ENCODE results near the gene KDM4B.

Gene KDM4B

GRCh38 chr19:5092481-5092843, 123.5 kb downstream of the KDM4B start:
- no peak for DNase-seq

- no peak for DNase-seq
These were observed 124.5 kb downstream of the KDM4B start for GRCh38 chr19:5093297-5093928.

GRCh38 chr19:5093948-5094718, 125.2 kb downstream of the KDM4B start:
- no peak for DNase-seq

GRCh38 chr19:5094768-5095567, 126.1 kb downstream of the KDM4B start:
- no peak for DNase-seq

- DNase-seq: no peak
These were observed 126.6 kb downstream of the KDM4B start for GRCh38 chr19:5095568-5095850.

- DNase-seq: no peak
These were observed 127.6 kb downstream of the KDM4B start for GRCh38 chr19:5096536-5096935.

GRCh38 chr19:5097331-5097930, 128.5 kb downstream of the KDM4B start:
- no peak for DNase-seq

- DNase-seq: no peak
These were observed 129.2 kb downstream of the KDM4B start for GRCh38 chr19:5097959-5098623.

- DNase-seq: no peak
These were observed 129.7 kb downstream of the KDM4B start for GRCh38 chr19:5098646-5099045.

- no peak for DNase-seq
These were observed 130.8 kb downstream of the KDM4B start for GRCh38 chr19:5099701-5100221.

GRCh38 chr19:5101871-5102270, 133.0 kb downstream of the KDM4B start:
- no peak for DNase-seq

- no peak for DNase-seq
These were observed 133.6 kb downstream of the KDM4B start for GRCh38 chr19:5102520-5102919.

- peak; percentile 23 for DNase-seq
These were observed 134.3 kb downstream of the KDM4B start for GRCh38 chr19:5103061-5103701.

- no peak for DNase-seq
These were observed 135.0 kb downstream of the KDM4B start for GRCh38 chr19:5103812-5104410.

GRCh38 chr19:5104871-5105351, 136.0 kb downstream of the KDM4B start:
- DNase-seq: no peak

- DNase-seq: no peak
These were observed 137.3 kb downstream of the KDM4B start for GRCh38 chr19:5106191-5106726.

GRCh38 chr19:5106971-5107370, 138.1 kb downstream of the KDM4B start:
- DNase-seq: no peak

- DNase-seq: peak; percentile 38
These were observed 138.7 kb downstream of the KDM4B start for GRCh38 chr19:5107432-5108122.

- DNase-seq: no peak
These were observed 139.2 kb downstream of the KDM4B start for GRCh38 chr19:5108123-5108596.

GRCh38 chr19:5108866-5109265, 140.0 kb downstream of the KDM4B start:
- DNase-seq: no peak

Measured in fibroblast of skin of scalp (primary cell).